Measurements from ENCODE around the gene HBE1. TPM values are rescaled to one million over a fixed set of nuclear protein-coding genes. Genes with fewer than 3 reads are reported as not detected.
"Not testable (repeated sequence)": the region's sequence is repeated elsewhere in the genome, so short reads cannot be mapped to it uniquely, and the experiment has no call there.

The HBE1 gene
- total and polyA plus RNA-seq, 2 of the 8 experiments (the other 6 are each of a cell fraction or from before 2014, with no cell fraction given), result 0.39 TPM; not detected in 1

DNA sequence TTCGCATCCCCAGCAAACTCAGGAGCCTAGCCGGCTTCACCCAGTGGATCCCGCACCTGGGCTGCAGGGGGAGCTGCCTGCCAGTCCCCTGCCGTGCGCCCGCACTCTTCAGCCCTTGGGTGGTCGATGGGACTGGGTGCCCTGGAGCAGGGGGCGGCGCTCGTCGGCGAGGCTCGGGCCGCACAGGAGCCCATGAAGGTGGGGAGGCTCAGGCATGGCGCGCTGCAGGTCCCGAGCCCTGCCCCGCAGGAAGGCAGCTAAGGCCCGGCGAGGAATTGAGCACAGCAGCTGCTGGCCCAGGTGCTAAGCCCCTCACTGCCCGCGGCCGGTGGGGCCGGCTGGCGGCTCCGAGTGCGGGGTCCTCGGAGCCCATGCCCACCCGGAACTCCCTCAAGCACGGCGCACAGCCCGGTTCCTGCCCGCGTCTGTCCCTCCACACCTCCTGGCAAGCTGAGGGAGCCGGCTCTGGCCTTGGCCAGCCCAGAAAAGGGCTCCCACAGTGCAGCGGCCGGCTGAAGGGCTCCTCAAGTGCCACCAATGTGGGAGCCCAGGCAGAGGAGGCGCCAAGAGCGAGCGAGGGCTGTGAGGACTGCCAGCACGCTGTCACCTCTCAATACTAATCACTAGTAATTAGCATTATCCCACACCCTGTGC, 24.7 kb upstream of the HBE1 start:
- H3K18ac ChIP-seq (ENCODE audit: extremely low read depth, low read length); H3K79me2 ChIP-seq (ENCODE audit: control insufficient read depth in 1 of 2, insufficient read depth in 2 of 2, low read length in 2 of 2); H3K23me2 ChIP-seq (ENCODE audit: low read depth, low read length); H2BK15ac ChIP-seq (ENCODE audit: low read length); H3K14ac ChIP-seq (ENCODE audit: insufficient read length); H3K9me3 ChIP-seq (ENCODE audit: insufficient read depth in 2 of 2, low read depth in 1 of 2, low read length in 1 of 2); H3K4ac ChIP-seq (replicated peaks; ENCODE audit: insufficient read length, low read depth, low read length); H3K4me3 ChIP-seq (ENCODE audit: extremely low read depth in 1 of 4, insufficient read depth in 2 of 4, low read depth in 3 of 4, low read length in 4 of 4); H3K56ac ChIP-seq (replicated peaks; ENCODE audit: insufficient read length, low read depth, low read length); H2AFZ ChIP-seq (ENCODE audit: low read length); H4K8ac ChIP-seq (ENCODE audit: extremely low read depth, insufficient read depth, low read length); H3K36me3 ChIP-seq (ENCODE audit: control insufficient read depth in 2 of 4, insufficient read depth in 4 of 4, low read length in 3 of 4); H2BK20ac ChIP-seq (ENCODE audit: low read length); DNase-seq (ENCODE audit: low read depth in 1 of 2, low spot score in 2 of 2); H3K27ac ChIP-seq (ENCODE audit: low read depth, low read length); H3K79me1 ChIP-seq (ENCODE audit: low read depth, low read length); H3K9ac ChIP-seq (replicated peaks in 1 of 4; ENCODE audit: extremely low read depth in 1 of 4, low read depth in 3 of 4, low read length in 3 of 4); FAIRE-seq; H3K4me2 ChIP-seq (ENCODE audit: insufficient read depth in 1 of 2, low read depth in 2 of 2, low read length in 2 of 2); H4K20me1 ChIP-seq (replicated peaks in 1 of 2; ENCODE audit: control insufficient read depth in 1 of 2, insufficient read depth in 2 of 2, low read length in 2 of 2); H2BK12ac ChIP-seq (ENCODE audit: low read depth, low read length); H3K4me1 ChIP-seq (replicated peaks in 1 of 4; ENCODE audit: control insufficient read depth in 3 of 4, insufficient read depth in 4 of 4, low read length in 3 of 4); POLR2A ChIA-PET (ENCODE audit: partially characterized antibody); H4K91ac ChIP-seq (replicated peaks; ENCODE audit: insufficient read length, low read length); H2BK120ac ChIP-seq (replicated peaks; ENCODE audit: low read depth, low read length); H2AK5ac ChIP-seq (ENCODE audit: low read depth, low read length); H4K5ac ChIP-seq (ENCODE audit: insufficient read length, low read depth, low read length); H3K27me3 ChIP-seq (replicated peaks in 1 of 4; ENCODE audit: control insufficient read depth in 3 of 4, extremely low read depth in 1 of 4, insufficient read depth in 3 of 4, low read length in 3 of 4); H3K23ac ChIP-seq (ENCODE audit: insufficient read length); H2BK5ac ChIP-seq (ENCODE audit: low read depth, low read length): not testable (repeated sequence)
- TF ChIP-seq, protein P1, sequence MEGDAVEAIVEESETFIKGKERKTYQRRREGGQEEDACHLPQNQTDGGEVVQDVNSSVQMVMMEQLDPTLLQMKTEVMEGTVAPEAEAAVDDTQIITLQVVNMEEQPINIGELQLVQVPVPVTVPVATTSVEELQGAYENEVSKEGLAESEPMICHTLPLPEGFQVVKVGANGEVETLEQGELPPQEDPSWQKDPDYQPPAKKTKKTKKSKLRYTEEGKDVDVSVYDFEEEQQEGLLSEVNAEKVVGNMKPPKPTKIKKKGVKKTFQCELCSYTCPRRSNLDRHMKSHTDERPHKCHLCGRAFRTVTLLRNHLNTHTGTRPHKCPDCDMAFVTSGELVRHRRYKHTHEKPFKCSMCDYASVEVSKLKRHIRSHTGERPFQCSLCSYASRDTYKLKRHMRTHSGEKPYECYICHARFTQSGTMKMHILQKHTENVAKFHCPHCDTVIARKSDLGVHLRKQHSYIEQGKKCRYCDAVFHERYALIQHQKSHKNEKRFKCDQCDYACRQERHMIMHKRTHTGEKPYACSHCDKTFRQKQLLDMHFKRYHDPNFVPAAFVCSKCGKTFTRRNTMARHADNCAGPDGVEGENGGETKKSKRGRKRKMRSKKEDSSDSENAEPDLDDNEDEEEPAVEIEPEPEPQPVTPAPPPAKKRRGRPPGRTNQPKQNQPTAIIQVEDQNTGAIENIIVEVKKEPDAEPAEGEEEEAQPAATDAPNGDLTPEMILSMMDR (IDR thresholded peaks at IDR 0.05; ENCODE audit: control extremely low read depth in 1 of 3, insufficient read depth in 1 of 3, low read depth in 1 of 3, low read length in 3 of 3), result peak in 1 of 3 experiments; percentile 0; a peak in 1 of 4 replicates
- 94% methylated on average over 14 of the region's 41 CpGs; no CpG with 5 or more reads in 1 of the 2 experiments for WGBS, 2 experiments (ENCODE audit: extremely low coverage in 1 of 2, insufficient coverage in 1 of 2, insufficient read length in 1 of 2, insufficient replicate concordance in 2 of 2, low coverage in 1 of 2, low lambda C conversion rate in 2 of 2, missing lambda C conversion rate in 1 of 2)
- CTCF ChIA-PET (ENCODE audit: partially characterized antibody), result interaction anchor here (1.2 to 2.3 kb wide), 6 partner anchors 16 to 170 kb away, joined by 3 to 9 read pairs (median 6); no protein-coding TSS in a partner anchor

Data from H1 (cell line).